ENCODE results near the gene CSMD2.

- TF ChIP-seq CSDC2 (CRISPR knock-in tag; IDR thresholded peaks at IDR 0.05) (no peak), ZFP3 (CRISPR knock-in tag; IDR thresholded peaks at IDR 0.05) (no peak), GLIS3 (CRISPR knock-in tag; IDR thresholded peaks at IDR 0.05) (no peak), CSRNP3 (CRISPR knock-in tag; IDR thresholded peaks at IDR 0.05) (no peak), BACH2 (CRISPR knock-in tag; IDR thresholded peaks at IDR 0.05; ENCODE audit: borderline replicate concordance) (no peak), CREB5 (CRISPR knock-in tag; IDR thresholded peaks at IDR 0.05; ENCODE audit: low read depth) (no peak), TSHZ2 (CRISPR knock-in tag; IDR thresholded peaks at IDR 0.05) (no peak), SNAI2 (CRISPR knock-in tag; IDR thresholded peaks at IDR 0.05) (no peak)
Measured at GRCh38 chr1:33982419-33982818, 182.6 kb downstream of the CSMD2 start.

All from SK-N-SH treated with all-trans-retinoic acid at 6 μM for 48 hours (cell line).